Middle frontal gyrus (tissue), 1 donor: Measurements from ENCODE around the gene MYH6.
"Not testable (repeated sequence)": the region's sequence is repeated elsewhere in the genome, so short reads cannot be mapped to it uniquely, and the experiment has no call there.

Source experiments
- DNase-seq: peaks from one replicate; pipeline ENCODE4 v3.0.0-alpha.2; 2015; ENCODE audit warnings: low spot score; ENCODE audit errors: extremely low spot score

Gene MYH6

GRCh38 chr14:23407516-23408306 lies at the start of gene MYH6:
TSS of gene MYH6 (minus strand) at chr14:23408273. CDS start at chr14:23407223, 1,050 bp downstream.
- DNase-seq: no peak

DNA sequence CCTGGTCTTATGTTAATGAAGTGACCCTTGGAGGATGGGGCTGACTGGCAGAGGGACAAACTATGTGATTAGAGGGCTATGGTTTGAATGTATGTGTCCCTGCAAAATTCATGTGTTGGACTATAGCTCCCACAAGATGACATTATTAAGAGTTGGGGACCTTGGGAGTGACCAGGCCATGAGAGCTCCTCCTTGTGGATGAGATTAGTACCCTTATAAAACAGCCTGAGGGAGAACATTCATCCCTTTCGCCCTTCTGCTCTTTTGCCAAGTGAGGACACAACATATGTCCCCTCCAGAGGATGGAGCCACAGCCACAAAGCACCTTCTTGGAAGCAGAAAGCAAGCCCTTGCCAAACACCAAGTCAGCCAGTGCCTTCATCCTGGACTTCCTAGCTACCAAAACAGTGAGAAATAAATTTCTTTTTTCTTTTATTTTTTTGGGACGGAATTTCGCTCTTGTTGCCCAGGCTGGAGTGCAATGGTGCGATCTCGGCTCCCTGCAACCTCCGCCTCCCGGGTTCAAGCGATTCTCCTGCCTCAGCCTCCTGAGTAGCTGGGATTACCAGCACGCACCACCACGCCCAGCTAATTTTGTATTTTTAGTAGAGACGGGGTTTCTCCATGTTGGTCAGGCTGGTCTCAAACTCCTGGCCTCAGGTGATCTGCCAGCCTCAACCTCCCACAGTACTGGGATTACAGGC lies 49.0 kb upstream of the MYH6 start:
- not testable (repeated sequence) for DNase-seq

DNA sequence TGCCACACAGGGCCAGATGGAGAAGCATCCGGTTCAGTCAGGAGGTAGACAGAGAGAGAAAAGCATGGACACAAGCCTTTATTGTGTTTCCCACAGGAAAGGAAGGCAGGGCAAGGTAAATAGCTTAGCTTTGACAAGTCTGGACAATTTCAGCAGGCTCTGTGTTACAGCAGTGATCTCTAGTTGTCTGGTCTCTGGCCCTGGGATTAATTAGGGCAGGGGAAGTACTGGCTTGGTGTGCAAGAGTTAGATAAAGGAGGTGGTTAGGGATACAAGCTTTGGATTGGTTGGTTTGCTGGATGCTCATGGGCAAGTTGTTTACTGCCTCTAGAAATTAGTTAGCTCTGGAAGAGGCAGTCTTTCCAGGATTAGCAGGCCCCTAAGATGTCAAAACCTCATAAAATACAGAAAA lies 46.4 kb upstream of the MYH6 start:
- DNase-seq: no peak

DNA sequence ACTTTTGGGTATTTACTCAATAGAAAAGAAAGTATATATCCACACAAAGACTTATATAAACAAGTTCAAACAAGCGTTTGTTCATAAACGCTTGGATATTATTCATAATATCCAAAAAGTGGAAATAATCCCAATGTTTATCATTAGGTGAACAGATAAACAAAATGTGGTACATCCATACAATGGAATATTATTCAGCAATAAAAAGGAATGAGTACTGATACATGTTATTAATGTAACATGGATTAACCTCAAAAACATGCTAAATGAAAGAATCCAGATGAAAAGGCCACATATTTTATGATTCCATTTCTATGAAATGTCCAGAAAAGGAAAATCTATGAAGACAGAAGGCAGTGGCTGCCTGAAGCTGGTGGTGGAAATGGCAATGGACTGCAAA lies 44.2 kb upstream of the MYH6 start:
- DNase-seq: no peak

- DNase-seq: no peak
Measured at GRCh38 chr14:23450379-23450778, 42.3 kb upstream of the MYH6 start.

- DNase-seq: no peak
Measured at GRCh38 chr14:23449314-23449713, 41.2 kb upstream of the MYH6 start.

DNA sequence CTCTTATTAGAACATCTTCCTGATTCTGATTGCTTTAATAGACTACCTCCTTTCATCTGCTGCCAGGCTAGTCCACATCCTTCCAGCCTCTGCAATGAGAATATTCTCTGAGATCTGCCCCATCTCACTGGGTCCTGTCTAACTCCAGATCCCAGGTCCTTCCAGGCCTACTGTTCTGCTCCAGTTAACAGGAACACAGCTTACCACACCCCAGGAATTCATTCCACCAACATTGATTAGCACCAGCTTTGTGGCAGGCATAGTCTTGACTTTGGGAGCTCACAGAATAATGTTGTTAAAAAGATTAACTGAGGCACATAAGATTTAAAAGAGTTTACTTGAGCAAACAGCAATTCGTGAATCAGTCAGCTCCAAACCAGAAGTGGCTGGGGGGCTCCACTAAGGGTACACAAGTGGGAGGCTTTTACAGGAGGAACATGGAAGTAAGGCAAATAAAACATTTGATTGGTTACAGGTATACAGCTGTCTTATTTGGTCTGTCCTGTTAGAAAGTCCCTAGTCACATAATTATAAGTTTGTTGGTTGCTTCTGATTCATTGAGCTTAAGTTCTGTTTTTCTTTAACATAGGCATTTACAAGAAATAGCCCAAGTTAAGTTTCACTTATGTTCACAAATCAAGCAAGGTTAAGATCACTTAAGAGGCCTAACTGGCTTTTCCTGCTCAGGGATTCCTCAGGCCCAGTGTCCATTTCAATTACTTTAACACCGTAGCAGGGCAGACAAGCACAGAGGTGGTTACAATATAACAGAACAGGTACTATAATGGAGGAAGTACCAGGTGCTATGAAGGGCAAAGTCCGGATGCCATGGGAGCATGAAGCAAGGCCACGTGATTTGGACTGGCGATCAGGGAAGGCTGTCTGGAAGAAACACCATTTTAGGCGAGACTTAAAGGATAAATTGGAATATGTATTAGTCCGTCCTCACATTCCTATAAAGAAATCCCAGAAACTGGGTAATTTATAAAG lies 39.6 kb upstream of the MYH6 start:
- DNase-seq: no peak

- DNase-seq: no peak
Measured at GRCh38 chr14:23446291-23446851, 38.3 kb upstream of the MYH6 start.

DNA sequence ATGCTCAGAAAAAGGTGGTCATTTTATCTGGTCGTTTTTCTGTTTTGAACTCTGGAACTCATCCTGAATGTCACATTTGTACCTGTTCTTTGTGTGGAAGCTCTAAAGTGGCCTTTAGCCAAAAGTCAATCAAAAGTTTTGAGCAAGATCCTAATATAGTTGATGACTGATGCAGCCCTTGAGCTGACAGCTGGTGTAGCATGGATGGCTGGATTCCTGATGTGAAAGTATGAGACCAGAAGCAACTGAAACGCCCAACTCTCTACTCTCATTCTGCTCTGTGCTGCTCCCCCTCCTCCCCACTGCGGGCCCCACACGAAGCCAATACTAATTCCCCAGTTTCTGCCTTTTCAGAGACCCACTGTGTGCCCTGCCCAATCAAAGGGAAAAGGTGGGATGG lies 37.7 kb upstream of the MYH6 start:
- DNase-seq: no peak

- no peak for DNase-seq
Measured at GRCh38 chr14:23444314-23444713, 36.2 kb upstream of the MYH6 start.

DNA sequence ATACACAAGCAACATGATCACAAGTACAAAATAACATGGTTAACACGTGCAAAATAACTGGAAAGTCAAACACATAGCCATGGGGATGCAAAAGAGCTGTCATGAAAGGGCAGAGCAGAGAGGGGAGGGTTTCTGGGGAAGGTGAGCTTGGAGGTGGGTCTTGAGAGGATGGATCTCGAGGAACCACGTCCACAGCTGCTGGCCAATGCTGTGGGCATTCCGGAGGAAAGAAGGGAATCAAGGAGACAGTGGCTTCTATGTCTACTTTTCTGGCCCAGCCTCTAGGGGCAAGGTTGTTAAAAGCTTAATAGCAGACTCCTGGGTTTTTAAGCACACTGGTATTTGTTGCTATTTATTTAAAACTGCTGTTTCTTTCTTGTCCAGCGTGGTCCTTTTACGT lies 35.8 kb upstream of the MYH6 start:
- DNase-seq: no peak

DNA sequence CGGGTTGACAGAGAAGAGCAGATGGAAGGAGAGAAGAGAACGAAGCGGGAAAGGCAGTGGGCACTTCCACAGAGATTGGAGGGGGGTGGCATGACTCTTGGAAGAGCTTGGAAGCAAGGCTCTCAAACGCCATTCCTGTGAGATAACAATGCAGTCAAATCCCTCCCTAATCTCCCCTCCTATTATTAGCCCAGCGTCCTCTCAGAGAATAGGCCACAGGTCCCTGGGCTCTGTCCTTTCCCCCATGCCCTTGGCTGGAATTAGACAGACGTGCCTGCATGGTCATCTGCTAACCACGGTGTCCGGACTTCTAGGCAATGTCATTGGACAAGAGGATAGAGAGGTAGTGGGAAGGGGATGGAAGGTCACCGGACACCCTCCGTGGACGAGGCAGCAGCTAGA lies 35.3 kb upstream of the MYH6 start:
- DNase-seq: no peak

DNA sequence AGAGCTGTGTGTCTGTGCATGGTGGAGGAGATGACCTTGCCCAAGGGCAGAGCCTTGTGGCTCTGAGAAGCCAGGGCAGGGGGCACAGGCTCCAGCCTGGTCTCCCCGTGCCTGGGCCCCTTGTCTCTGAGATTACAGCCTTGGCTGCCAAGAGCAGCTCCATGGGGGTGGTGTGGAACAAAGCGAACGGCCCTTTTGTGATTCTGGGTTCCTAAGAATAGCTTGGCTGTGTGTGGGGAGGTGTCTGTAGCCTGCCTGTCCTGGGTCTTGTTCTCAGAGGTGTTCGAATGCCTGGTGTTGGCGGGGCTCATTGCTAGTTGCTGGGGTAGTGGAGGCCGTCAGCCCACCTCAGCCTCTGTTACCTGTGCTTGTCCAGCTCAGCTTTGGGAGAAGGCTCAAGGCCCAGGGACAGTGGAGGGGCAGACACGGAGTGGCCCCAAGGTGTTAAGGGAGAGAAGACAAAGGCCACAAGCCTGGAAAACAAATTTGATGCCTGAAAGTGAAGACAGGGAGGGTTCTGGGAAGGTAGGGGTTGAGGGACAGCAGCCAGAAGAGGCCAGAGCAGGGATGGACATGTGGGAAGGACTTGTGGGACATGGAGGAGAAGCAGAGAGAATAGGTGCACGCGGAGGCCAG lies 34.8 kb upstream of the MYH6 start:
- DNase-seq: no peak

DNA sequence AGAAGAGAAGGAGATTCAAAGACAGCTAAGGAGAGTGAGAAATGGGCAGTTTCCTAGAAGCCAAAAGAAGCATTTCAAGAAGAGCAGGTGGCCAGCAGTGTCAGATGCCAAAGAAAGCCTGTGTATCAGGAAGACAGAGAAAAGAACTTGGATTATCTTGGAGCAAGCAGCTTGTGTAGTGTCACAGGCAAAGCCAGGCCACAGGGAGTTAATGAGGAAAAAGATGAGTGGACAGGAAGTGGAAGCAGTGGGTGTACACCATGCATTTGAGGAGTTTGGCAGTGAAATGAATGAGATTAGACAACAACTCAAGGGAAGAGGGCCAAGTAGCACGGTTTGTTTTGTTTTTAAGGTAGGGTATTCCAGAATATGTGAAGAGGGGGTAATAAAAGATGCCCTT lies 33.0 kb upstream of the MYH6 start:
- no peak for DNase-seq

GRCh38 chr14:23439107-23439835 lies 31.2 kb upstream of the MYH6 start:
- DNase-seq: no peak

DNA sequence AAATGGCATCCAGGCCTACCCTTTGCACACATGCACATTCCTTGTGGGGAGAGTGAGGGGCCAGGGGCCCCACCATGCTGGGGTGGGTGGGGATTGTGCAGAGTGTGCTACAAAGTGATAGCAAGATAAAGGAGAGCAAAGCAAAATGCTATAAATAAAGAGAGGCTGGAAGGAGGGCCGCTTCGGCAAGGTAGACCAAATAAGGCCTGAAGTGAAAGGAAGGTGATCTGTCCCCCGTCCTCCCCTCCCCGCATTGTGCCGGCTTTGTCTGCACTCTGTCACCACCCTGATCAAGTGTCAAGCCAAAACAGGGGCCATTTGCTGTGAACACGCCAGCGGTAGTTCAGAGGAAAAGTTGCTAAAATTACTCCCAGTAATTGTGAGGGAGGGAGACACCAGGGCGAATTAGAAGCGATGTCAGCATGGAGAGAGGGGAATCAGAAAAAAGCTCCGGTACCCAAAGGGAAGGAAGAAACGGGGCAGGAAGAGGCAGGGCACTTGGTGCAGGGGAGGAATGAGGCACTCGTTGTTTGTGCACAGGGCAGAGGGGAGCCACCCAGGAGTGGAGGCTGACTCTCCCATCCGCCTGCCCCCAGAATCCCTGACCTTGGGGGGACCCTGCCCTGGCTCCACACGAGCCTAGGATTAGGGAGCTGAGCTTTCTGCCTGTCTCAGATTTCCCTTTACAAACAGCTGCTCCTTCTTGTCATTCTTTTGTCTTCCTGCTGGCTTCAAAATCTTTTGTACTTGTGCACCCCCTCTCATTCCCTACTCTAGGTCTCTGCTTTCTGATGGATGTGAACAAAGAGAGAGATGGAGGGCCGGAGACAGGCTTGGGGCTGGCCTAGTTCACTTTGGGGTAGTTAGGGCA lies 30.3 kb upstream of the MYH6 start:
- no peak for DNase-seq

- DNase-seq: no peak
Measured at GRCh38 chr14:23437133-23438100, 29.3 kb upstream of the MYH6 start.
